Lung (tissue), 12 donors: ENCODE measurements around the gene DOCK6. TPM values are rescaled to one million over a fixed set of nuclear protein-coding genes. Genes with fewer than 3 reads are reported as not detected.
A peak's percentile ranks its signal among the peaks of the same experiment; 100 is the strongest.

Experiments used
- ATAC-seq: fragments of 200-7000 bp; cut with Tn5 transposase; one replicate; pipeline ENCODE4 v1.9.1; 2020; ENCODE audit warnings: moderate number of reproducible peaks; ENCODE audit not compliant: insufficient read depth, low FRiP score
- DNase-seq, 3 donors: peaks; one replicate each; pipeline ENCODE4 v3.0.0-alpha.2; 2013 to 2017
- H3K27ac ChIP-seq, 2 donors: one replicate each; pipeline ENCODE4 v1.5.1; 2013; ENCODE audit warnings: mild to moderate bottlenecking in 2 of 2, moderate library complexity in 2 of 2, control low read depth in 1 of 2, inconsistent platforms in 1 of 2, low read depth in 1 of 2, low read length in 1 of 2
- H3K27me3 ChIP-seq, 3 donors: one replicate each; pipeline ENCODE4 v1.5.1; 2013; ENCODE audit warnings: low read length in 2 of 3; ENCODE audit not compliant: control insufficient read depth in 3 of 3, insufficient read depth in 3 of 3
- H3K36me3 ChIP-seq, 4 donors: one replicate each; pipeline ENCODE4 v1.5.1; 2013; ENCODE audit warnings: low read length in 4 of 4, mild to moderate bottlenecking in 1 of 4, moderate library complexity in 1 of 4; ENCODE audit not compliant: control insufficient read depth in 4 of 4, insufficient read depth in 4 of 4
- H3K4me1 ChIP-seq, 5 donors: one replicate each; pipeline ENCODE4 v1.5.1; 2013; ENCODE audit warnings: low read length in 5 of 5, mild to moderate bottlenecking in 2 of 5, moderate library complexity in 1 of 5; ENCODE audit not compliant: control insufficient read depth in 5 of 5, insufficient read depth in 5 of 5
- H3K4me3 ChIP-seq: one replicate; pipeline ENCODE4 v1.5.1; 2013; ENCODE audit warnings: mild to moderate bottlenecking, control low read depth, moderate library complexity
- H3K9ac ChIP-seq, 2 donors: one replicate each; pipeline ENCODE4 v1.5.1; 2013; ENCODE audit warnings: low read length in 2 of 2, control low read depth in 1 of 2; ENCODE audit not compliant: insufficient read depth in 1 of 2
- H3K9me3 ChIP-seq, 4 donors: one replicate each; pipeline ENCODE4 v1.5.1; 2013; ENCODE audit warnings: low read length in 3 of 4, mild to moderate bottlenecking in 1 of 4, moderate library complexity in 1 of 4; ENCODE audit not compliant: control insufficient read depth in 4 of 4, insufficient read depth in 3 of 4
- CTCF ChIP-seq: IDR thresholded peaks from 2 replicates; pipeline ENCODE4 v1.5.1; 2012; ENCODE audit warnings: mild to moderate bottlenecking; ENCODE audit errors: control extremely low read depth, extremely low read depth
- WGBS, 2 donors: extraction: QIAGEN DNeasy Blood & Tissue Kit; methylation state at CpG; one replicate each; pipeline ENCODE4 v1.1.7; 2013; 5-methylcytosine and 5-hydroxymethylcytosine counted together
- polyA plus RNA-seq, 2 donors: library from polyadenylated mRNA; stranded (reverse); fragments of 200-250 nt; gene quantifications; one replicate each; pipeline ENCODE4 v1.2.1, GENCODE V29; 2013
- total RNA-seq, 2 donors: library from RNA; depleted of rRNA in 1 of 2; stranded (reverse); fragments of >200 nt in 1 of 2; gene quantifications; one replicate each; pipeline ENCODE4 v1.2.1, GENCODE V29; 2014 to 2021
- donor health status: control.
- donor health status: control.
- donor health status: Bipolar disorder and iron deficiency.
- donor health status: healthy.
- donor health status: DM: yes; HTN: yes; CAD: no.

DOCK6 gene
- total and polyA plus RNA-seq, 4 donors = 38.6 to 129 (median 73.7) TPM

- no peaks in the 10 kb centered on the region for H3K9me3 ChIP-seq
- H3K4me3 ChIP-seq = no peak overlapping the region
- H3K4me1 ChIP-seq = peaks cover 0 to 5% (median 0%) of the 10 kb centered on the region in 5 donors
- no peak overlapping the region for H3K27ac ChIP-seq
- 88 to 89% methylated on average over 15 of the region's 15 CpGs for WGBS, 2 donors
- no peaks in the 10 kb centered on the region for H3K27me3 ChIP-seq
- ATAC-seq (no peak), DNase-seq (no peak)
- H3K9ac ChIP-seq = no peak overlapping the region
- TF ChIP-seq CTCF = no peak
- H3K36me3 ChIP-seq = peaks cover 0 to 50% (median 23%) of the 10 kb centered on the region in 4 donors
Measured at GRCh38 chr19:11233073-11233472, 29.3 kb downstream of the DOCK6 start.

GRCh38 chr19:11232555-11232954 is 29.8 kb downstream of the DOCK6 start:
- Histone ChIP-seq H3K36me3 (peaks cover 0 to 50% (median 23%) of the 10 kb centered on the region in 4 donors), H3K4me3 (no peak overlapping the region), H3K27me3 (no peaks in the 10 kb centered on the region), H3K9me3 (no peaks in the 10 kb centered on the region), H3K9ac (no peak overlapping the region), H3K4me1 (peaks cover 0 to 5% (median 0%) of the 10 kb centered on the region in 5 donors), H3K27ac (no peak overlapping the region)
- 87 to 89% methylated on average over 4 of the region's 4 CpGs for WGBS, 2 donors
- DNase-seq = no peak
- no peak for ATAC-seq
- no peak for TF ChIP-seq CTCF

- Histone ChIP-seq H3K27me3 (no peaks in the 10 kb centered on the region), H3K4me3 (no peak overlapping the region), H3K36me3 (peaks cover 0 to 45% (median 22%) of the 10 kb centered on the region in 4 donors), H3K4me1 (no peaks in the 10 kb centered on the region), H3K9ac (no peak overlapping the region), H3K27ac (peak overlapping the region in 1 of 2 donors; percentile 26), H3K9me3 (no peaks in the 10 kb centered on the region)
- WGBS, 2 donors = 91% methylated on average over 7 of the region's 7 CpGs
- no peak for TF ChIP-seq CTCF
- ATAC-seq (no peak), DNase-seq (no peak)
Measured at GRCh38 chr19:11230621-11231386, 31.5 kb downstream of the DOCK6 start.
